Bronchial epithelial cell (primary cell): ENCODE measurements around the gene SGTA. TPM values are rescaled to one million over a fixed set of nuclear protein-coding genes. Genes with fewer than 3 reads are reported as not detected.

Experiments used
- DNase-seq: peaks from one replicate; pipeline ENCODE4 v3.0.0-alpha.2; 2010; ENCODE audit warnings: low read depth
- FAIRE-seq: peaks from 2 replicates; lab custom pipeline; 2011; peaks lifted over from hg19 to GRCh38; lab: Jason Lieb, UNC
- H3K27me3 ChIP-seq: 2 replicates; pipeline ENCODE4 v1.5.1; 2011; ENCODE audit warnings: low read length; ENCODE audit not compliant: control insufficient read depth, insufficient read depth
- H3K36me3 ChIP-seq: 2 replicates; pipeline ENCODE4 v1.5.1; 2011; ENCODE audit warnings: low read length; ENCODE audit not compliant: control insufficient read depth, insufficient read depth
- H3K4me3 ChIP-seq: 2 replicates; pipeline ENCODE4 v1.5.1; 2011; ENCODE audit warnings: mild to moderate bottlenecking, low read depth, low read length, control low read depth
- CTCF ChIP-seq: IDR thresholded peaks from 2 replicates; pipeline ENCODE4 v1.5.1; 2011; ENCODE audit warnings: mild to moderate bottlenecking, moderate library complexity, low read length, control low read depth, inconsistent platforms; ENCODE audit not compliant: insufficient read depth, severe bottlenecking
- total RNA-seq: library from RNA; depleted of rRNA; stranded (reverse); fragments of >200 nt; gene quantifications from 2 replicates; pipeline ENCODE4 v1.2.1, GENCODE V29; 2014

The SGTA gene
- total RNA-seq, 1 donor from 2014 or later = 19.7 TPM

- DNase-seq (no peak), FAIRE-seq (no peak)
- no peak overlapping the region for H3K4me3 ChIP-seq
- H3K36me3 ChIP-seq = peaks cover 7% of the 10 kb centered on the region
- no peak for TF ChIP-seq CTCF
- no peaks in the 10 kb centered on the region for H3K27me3 ChIP-seq
Measured at GRCh38 chr19:2777952-2778683, 5.0 kb downstream of the SGTA start.

- DNase-seq = no peak
- Histone ChIP-seq H3K36me3 (peaks cover 9% of the 10 kb centered on the region), H3K4me3 (no peak overlapping the region), H3K27me3 (no peaks in the 10 kb centered on the region)
- peak; percentile 73 for FAIRE-seq
- no peak for TF ChIP-seq CTCF
Measured at GRCh38 chr19:2775556-2776430, 7.3 kb downstream of the SGTA start.

- no peak for TF ChIP-seq CTCF
- DNase-seq (no peak), FAIRE-seq (peak; percentile 7)
- Histone ChIP-seq H3K27me3 (no peaks in the 10 kb centered on the region), H3K36me3 (peaks cover 12% of the 10 kb centered on the region), H3K4me3 (no peak overlapping the region)
Measured at GRCh38 chr19:2774953-2775555, 8.0 kb downstream of the SGTA start.

- Histone ChIP-seq H3K36me3 (peaks cover 10% of the 10 kb centered on the region), H3K27me3 (no peaks in the 10 kb centered on the region), H3K4me3 (no peak overlapping the region)
- FAIRE-seq (no peak), DNase-seq (no peak)
- TF ChIP-seq CTCF = no peak
Measured at GRCh38 chr19:2774083-2774679, 8.9 kb downstream of the SGTA start.

GRCh38 chr19:2771786-2772674 lies 11.0 kb downstream of the SGTA start:
- no peak for FAIRE-seq

More at GRCh38 chr19:2771786-2772674, 11.0 kb downstream of the SGTA start:
- H3K27me3 ChIP-seq = no peaks in the 10 kb centered on the region
- no peak for DNase-seq
- H3K4me3 ChIP-seq = no peak overlapping the region
- peaks cover 21% of the 10 kb centered on the region for H3K36me3 ChIP-seq
- no peak for TF ChIP-seq CTCF
